Measurements from ENCODE around the gene SMYD3.

DNA sequence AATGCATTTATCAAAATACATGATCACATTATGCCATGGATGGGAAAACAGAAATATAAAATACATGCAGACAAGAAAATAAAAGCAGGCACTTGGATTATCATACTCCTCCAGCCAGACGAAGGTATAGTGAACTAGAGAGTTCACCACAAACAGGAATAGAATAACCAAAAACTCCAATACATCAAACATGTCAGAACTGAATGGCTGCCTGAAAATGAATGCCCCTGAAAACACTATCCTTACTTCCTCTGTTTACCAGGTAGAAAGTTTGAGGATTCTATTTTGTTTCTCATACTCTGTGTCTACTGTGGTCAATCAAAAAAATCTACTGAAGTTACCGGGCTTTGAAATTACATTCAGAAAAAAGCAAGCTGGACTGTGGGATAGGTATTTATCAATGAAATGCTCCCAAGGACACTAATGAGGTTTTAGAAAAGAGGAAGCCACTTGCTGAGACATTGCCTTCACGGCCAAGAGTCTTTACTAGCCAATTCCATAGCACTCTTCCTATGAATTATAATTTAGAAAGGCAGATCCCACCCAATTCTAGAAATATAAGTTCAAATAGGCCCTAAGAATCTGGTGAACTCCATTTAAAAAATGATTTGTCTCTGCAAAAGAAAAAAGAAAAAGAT lies 197.7 kb downstream of the SMYD3 start:
- no peak for TF ChIP-seq POLR2A (IDR thresholded peaks at IDR 0.05; ENCODE audit: low read length)
- TF ChIP-seq, protein P1, sequence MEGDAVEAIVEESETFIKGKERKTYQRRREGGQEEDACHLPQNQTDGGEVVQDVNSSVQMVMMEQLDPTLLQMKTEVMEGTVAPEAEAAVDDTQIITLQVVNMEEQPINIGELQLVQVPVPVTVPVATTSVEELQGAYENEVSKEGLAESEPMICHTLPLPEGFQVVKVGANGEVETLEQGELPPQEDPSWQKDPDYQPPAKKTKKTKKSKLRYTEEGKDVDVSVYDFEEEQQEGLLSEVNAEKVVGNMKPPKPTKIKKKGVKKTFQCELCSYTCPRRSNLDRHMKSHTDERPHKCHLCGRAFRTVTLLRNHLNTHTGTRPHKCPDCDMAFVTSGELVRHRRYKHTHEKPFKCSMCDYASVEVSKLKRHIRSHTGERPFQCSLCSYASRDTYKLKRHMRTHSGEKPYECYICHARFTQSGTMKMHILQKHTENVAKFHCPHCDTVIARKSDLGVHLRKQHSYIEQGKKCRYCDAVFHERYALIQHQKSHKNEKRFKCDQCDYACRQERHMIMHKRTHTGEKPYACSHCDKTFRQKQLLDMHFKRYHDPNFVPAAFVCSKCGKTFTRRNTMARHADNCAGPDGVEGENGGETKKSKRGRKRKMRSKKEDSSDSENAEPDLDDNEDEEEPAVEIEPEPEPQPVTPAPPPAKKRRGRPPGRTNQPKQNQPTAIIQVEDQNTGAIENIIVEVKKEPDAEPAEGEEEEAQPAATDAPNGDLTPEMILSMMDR (IDR thresholded peaks at IDR 0.05), result no peak
